ENCODE results near the gene SEMA3E. TPM values are rescaled to one million over a fixed set of nuclear protein-coding genes. Genes with fewer than 3 reads are reported as not detected.

SEMA3E gene
- polyA plus RNA-seq, 1 experiment: 0.06 TPM

GRCh38 chr7:83610649-83611304 is 38.2 kb downstream of the SEMA3E start:
- no peaks in the 10 kb centered on the region for H3K27me3 ChIP-seq (ENCODE audit: control insufficient read depth, insufficient read depth, low read length)
- no peak for TF ChIP-seq CTCF (IDR thresholded peaks at IDR 0.05; ENCODE audit: low read depth, low read length)
- ChIA-PET POLR2A (no interaction called here), CTCF (interaction anchor here (1.3 kb wide), 1 partner anchor 12 kb away, joined by 4 read pairs; no protein-coding TSS in a partner anchor)
- DNase-seq (ENCODE audit: low read depth, low spot score): no peak
- H3K4me3 ChIP-seq (ENCODE audit: low read depth, low read length): no peak overlapping the region
- H3K9me3 ChIP-seq (ENCODE audit: control insufficient read depth, insufficient read depth, low read length): no peaks in the 10 kb centered on the region
- H3K27ac ChIP-seq (ENCODE audit: low read depth, low read length): no peak overlapping the region

- Histone ChIP-seq H3K9me3 (ENCODE audit: control insufficient read depth, insufficient read depth, low read length) (no peaks in the 10 kb centered on the region), H3K27me3 (ENCODE audit: control insufficient read depth, insufficient read depth, low read length) (no peaks in the 10 kb centered on the region), H3K4me3 (ENCODE audit: low read depth, low read length) (no peak overlapping the region), H3K27ac (ENCODE audit: low read depth, low read length) (no peak overlapping the region)
- DNase-seq (ENCODE audit: low read depth, low spot score): no peak
- ChIA-PET POLR2A (no interaction called here), CTCF (no interaction called here)
- no peak for TF ChIP-seq CTCF (IDR thresholded peaks at IDR 0.05; ENCODE audit: low read depth, low read length)
Observed at GRCh38 chr7:83608716-83609115, 40.2 kb downstream of the SEMA3E start.

GRCh38 chr7:83603649-83604048 is 45.3 kb downstream of the SEMA3E start:
- ChIA-PET POLR2A (no interaction called here), CTCF (no interaction called here)
- TF ChIP-seq CTCF (IDR thresholded peaks at IDR 0.05; ENCODE audit: low read depth, low read length): no peak
- no peaks in the 10 kb centered on the region for H3K9me3 ChIP-seq (ENCODE audit: control insufficient read depth, insufficient read depth, low read length)
- no peak for DNase-seq (ENCODE audit: low read depth, low spot score)
- no peak overlapping the region for H3K27ac ChIP-seq (ENCODE audit: low read depth, low read length)
- no peak overlapping the region for H3K4me3 ChIP-seq (ENCODE audit: low read depth, low read length)
- no peaks in the 10 kb centered on the region for H3K27me3 ChIP-seq (ENCODE audit: control insufficient read depth, insufficient read depth, low read length)

GRCh38 chr7:83599131-83599530 is 49.8 kb downstream of the SEMA3E start:
- ChIA-PET POLR2A (no interaction called here), CTCF (interaction anchor here (1.2 kb wide), 1 partner anchor 12 kb away, joined by 4 read pairs; no protein-coding TSS in a partner anchor)
- no peaks in the 10 kb centered on the region for H3K9me3 ChIP-seq (ENCODE audit: control insufficient read depth, insufficient read depth, low read length)
- H3K27me3 ChIP-seq (ENCODE audit: control insufficient read depth, insufficient read depth, low read length): no peaks in the 10 kb centered on the region
- no peak for TF ChIP-seq CTCF (IDR thresholded peaks at IDR 0.05; ENCODE audit: low read depth, low read length)
- DNase-seq (ENCODE audit: low read depth, low spot score): no peak
- no peak overlapping the region for H3K4me3 ChIP-seq (ENCODE audit: low read depth, low read length)
- no peak overlapping the region for H3K27ac ChIP-seq (ENCODE audit: low read depth, low read length)

GRCh38 chr7:83593921-83594475 is 54.9 kb downstream of the SEMA3E start:
- ChIA-PET POLR2A (no interaction called here), CTCF (no interaction called here)
- Histone ChIP-seq H3K9me3 (ENCODE audit: control insufficient read depth, insufficient read depth, low read length) (no peaks in the 10 kb centered on the region), H3K27me3 (ENCODE audit: control insufficient read depth, insufficient read depth, low read length) (no peaks in the 10 kb centered on the region), H3K27ac (ENCODE audit: low read depth, low read length) (no peak overlapping the region), H3K4me3 (ENCODE audit: low read depth, low read length) (no peak overlapping the region)
- no peak for DNase-seq (ENCODE audit: low read depth, low spot score)
- TF ChIP-seq CTCF (IDR thresholded peaks at IDR 0.05; ENCODE audit: low read depth, low read length): no peak

Data from AG04450 (cell line).